ENCODE results near the gene SUPT6H.
A peak's percentile ranks its signal among the peaks of the same experiment; 100 is the strongest.

Gene SUPT6H

GRCh38 chr17:28702026-28702751, 40.2 kb downstream of the SUPT6H start:
- no peak for DNase-seq (ENCODE audit: low read depth)

GRCh38 chr17:28702752-28703150, 40.7 kb downstream of the SUPT6H start:
- no peak for DNase-seq (ENCODE audit: low read depth)

GRCh38 chr17:28703552-28704218, 41.7 kb downstream of the SUPT6H start:
- DNase-seq (ENCODE audit: low read depth): no peak

- no peak for DNase-seq (ENCODE audit: low read depth)
Measured at GRCh38 chr17:28704219-28704858, 42.3 kb downstream of the SUPT6H start.

- no peak for DNase-seq (ENCODE audit: low read depth)
Measured at GRCh38 chr17:28705074-28705659, 43.2 kb downstream of the SUPT6H start.

GRCh38 chr17:28705728-28706334, 43.8 kb downstream of the SUPT6H start:
- no peak for DNase-seq (ENCODE audit: low read depth)

GRCh38 chr17:28706471-28707338, 44.7 kb downstream of the SUPT6H start:
- DNase-seq (ENCODE audit: low read depth): no peak

GRCh38 chr17:28707339-28707720, 45.3 kb downstream of the SUPT6H start:
- DNase-seq (ENCODE audit: low read depth): no peak

GRCh38 chr17:28710861-28711722, 49.1 kb downstream of the SUPT6H start:
- peak; percentile 92 for DNase-seq (ENCODE audit: low read depth)

- DNase-seq (ENCODE audit: low read depth): no peak
Measured at GRCh38 chr17:28711723-28712031, 49.7 kb downstream of the SUPT6H start, which contains the start of gene PROCA1. Gene PROCA1 (minus strand): TSS chr17:28711888. CDS start chr17:28711660, 228 bp downstream.

GRCh38 chr17:28712032-28712704, 50.2 kb downstream of the SUPT6H start:
- DNase-seq (ENCODE audit: low read depth): no peak

GRCh38 chr17:28712705-28713415, 50.9 kb downstream of the SUPT6H start:
- DNase-seq (ENCODE audit: low read depth): no peak

GRCh38 chr17:28714281-28714680, 52.3 kb downstream of the SUPT6H start:
- no peak for DNase-seq (ENCODE audit: low read depth)

GRCh38 chr17:28715217-28715616, 53.2 kb downstream of the SUPT6H start:
- no peak for DNase-seq (ENCODE audit: low read depth)

- DNase-seq (ENCODE audit: low read depth): no peak
Measured at GRCh38 chr17:28716740-28717577, 55.0 kb downstream of the SUPT6H start.

- DNase-seq (ENCODE audit: low read depth): no peak
Measured at GRCh38 chr17:28717578-28718332, 55.8 kb downstream of the SUPT6H start, which contains the start of gene RAB34. Gene RAB34 (minus strand): TSS chr17:28717868. CDS start chr17:28717266, 602 bp downstream.

GRCh38 chr17:28718333-28719020, 56.5 kb downstream of the SUPT6H start:
- DNase-seq (ENCODE audit: low read depth): no peak
